GM19455 (cell line): Measurements from ENCODE around the gene IL22RA1.

Source experiments
- ATAC-seq: cut with Tn5 transposase; IDR thresholded peaks from one replicate; pipeline ENCODE4 v1.9.1; 2021; ENCODE audit not compliant: unreplicated experiment

Gene IL22RA1

DNA sequence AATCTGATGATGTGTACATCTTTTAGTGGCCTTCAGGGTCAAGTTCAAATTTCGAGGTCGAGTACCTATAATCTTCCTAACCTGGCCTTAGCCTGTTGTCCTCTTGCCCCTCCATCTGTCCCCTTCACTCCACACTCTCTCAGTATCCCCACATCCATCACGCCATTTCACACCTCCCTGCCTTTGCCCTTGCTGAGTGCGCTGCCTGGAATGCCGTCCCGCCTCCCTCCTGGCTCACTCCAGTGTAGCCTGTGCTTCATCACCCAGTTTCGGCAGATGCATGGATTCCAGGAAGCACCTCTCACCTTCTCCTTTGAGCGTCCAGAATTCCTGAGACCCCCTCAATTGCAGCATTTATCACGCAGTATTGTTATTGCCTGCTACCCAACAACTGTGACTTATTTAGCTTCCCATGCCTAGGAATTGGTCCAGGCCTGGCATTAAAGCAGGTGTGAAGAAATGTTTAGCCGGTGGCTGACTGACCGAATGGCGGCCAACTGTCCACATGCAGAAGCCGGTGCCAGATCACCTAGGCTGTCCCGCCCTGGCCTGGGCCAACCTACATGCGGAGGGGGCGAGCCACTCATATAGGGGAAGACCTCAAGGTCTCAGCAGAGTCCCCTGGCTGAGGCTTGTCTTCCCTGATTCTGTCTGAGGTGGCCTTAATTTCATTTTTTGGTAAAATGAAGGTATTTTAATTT lies 65.5 kb downstream of the IL22RA1 start:
- ATAC-seq, result no peak

- no peak for ATAC-seq
Observed at GRCh38 chr1:24075946-24076345, 67.0 kb downstream of the IL22RA1 start.

GRCh38 chr1:24075590-24075854 lies 67.4 kb downstream of the IL22RA1 start:
- no peak for ATAC-seq

DNA sequence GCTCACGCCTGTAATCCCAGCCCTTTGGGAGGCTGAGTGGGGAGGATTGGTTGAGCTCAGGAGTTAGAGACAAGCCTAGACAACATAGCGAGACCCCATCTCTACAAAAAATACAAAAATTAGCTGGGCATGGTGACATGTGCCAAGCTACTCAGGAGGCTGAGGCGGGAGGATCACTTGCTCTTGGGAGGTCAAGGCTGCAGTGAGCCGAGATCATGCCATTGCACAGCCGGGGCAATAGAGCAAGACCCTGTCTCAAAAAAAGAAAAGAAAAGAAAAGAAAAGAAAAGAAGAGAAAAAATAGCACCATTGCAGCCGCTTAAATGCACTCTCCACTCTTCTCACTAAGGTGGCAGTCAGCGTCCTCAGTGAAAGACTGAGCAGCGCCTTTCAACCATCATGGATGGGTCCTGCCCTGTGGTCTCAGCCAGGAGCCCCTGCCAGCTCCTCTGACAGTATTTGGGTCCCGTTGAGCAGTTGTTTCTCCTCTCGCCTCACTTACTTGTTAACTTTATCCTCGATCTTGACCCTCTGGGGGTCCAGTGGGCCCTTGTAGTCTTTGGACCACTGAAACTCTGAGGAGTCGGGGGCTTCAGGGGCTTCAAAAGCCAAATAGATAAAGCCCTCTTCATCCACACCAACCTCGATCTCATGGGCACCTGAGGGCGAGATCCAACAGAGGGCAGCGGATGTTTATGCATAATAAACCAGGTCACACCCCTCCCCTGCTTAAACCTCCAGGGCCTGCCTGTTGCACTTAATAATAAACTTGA lies 67.9 kb downstream of the IL22RA1 start:
- no peak for ATAC-seq

- no peak for ATAC-seq
Observed at GRCh38 chr1:24074196-24074595, 68.7 kb downstream of the IL22RA1 start.

DNA sequence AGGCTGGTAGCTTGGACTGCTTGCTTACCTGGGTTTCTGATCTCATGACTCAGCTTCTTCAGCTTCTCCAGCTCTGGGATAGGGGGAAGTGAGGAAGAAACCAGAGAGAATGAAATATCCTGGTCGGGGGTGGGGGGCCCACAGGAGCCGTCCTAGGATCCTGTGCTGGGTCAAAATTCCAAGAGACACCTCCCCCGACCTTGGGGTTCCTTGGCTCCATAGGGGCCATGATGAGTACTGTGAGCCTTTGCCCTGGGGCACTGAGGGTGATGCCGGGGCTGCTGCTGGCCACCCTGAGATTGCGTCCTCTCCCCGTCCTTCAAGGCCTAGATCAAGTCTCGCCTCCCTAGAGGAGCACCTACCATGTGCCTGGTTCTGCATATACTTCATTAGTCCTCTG lies 71.0 kb downstream of the IL22RA1 start:
- ATAC-seq, result no peak

DNA sequence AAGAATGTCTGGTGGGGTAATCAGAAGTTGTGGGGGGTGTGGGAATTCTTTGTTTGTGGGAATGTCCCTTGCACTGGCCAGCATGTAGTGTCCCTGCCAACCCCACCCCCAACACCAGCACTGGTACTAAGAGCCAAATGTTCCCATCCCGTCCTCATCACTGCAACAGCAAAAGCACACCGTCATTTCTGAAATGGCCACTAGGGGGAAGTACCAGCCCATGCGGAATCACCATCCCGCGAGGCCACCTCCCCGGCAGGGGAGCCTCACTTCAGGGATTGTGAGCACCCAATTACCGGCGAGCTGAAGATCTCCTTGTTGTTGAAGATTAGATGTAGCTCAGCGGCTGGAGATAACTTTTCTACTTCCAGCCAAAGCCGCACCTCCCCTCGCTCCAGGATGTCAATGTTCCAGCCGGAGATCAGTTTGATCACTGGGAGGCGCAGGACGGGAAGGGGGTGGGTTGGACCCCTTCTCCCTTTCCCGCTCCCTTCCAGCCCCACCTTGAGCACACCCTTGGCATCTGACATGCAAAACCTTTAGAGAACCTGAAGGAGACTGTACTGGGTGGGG lies 72.0 kb downstream of the IL22RA1 start:
- ATAC-seq, result no peak

DNA sequence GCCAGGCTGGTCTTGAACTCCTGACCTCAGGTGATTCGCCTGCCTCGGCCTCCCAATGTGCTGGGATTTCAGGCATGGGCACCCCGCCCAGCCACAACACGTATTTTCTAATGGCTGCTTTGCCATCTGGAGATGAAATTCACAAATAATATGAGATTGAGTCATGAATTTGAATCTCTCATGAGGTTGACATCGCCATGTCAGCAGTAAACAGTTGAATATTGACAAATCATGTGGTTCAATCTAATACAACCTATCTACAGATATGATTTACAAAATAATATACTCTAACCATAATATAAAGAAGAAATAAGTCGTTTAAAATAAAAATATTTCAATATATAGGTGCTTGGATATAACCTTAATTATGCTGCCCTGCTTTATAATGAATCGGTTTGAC lies 73.1 kb downstream of the IL22RA1 start:
- no peak for ATAC-seq
